SU-DHL-6 (cell line): ENCODE data around the gene PTPRK.

Source experiments
- H2AFZ ChIP-seq: fragments of 200-600 bp; sonication (generic); 2 replicates; pipeline ENCODE4 v1.6.1; 2014; ENCODE audit warnings: low read depth, mild to moderate bottlenecking, moderate library complexity, mixed read lengths, antibody characterized with exemption, low read length; ENCODE audit not compliant: severe bottlenecking
- H3F3A ChIP-seq: fragments of 200-600 bp; shearing (Covaris generic); 2 replicates; pipeline ENCODE4 v1.6.0; 2016; ENCODE audit warnings: antibody characterized with exemption, mild to moderate bottlenecking; ENCODE audit not compliant: insufficient read depth
- H3K27ac ChIP-seq: fragments of 200-600 bp; sonication (generic); 2 replicates; pipeline ENCODE4 v1.5.1; 2016; ENCODE audit warnings: low read depth, mild to moderate bottlenecking, low read length, moderate library complexity, mixed read lengths
- H3K27me3 ChIP-seq: fragments of 200-600 bp; sonication (generic), shearing (Covaris generic); 2 replicates; pipeline ENCODE4 v1.6.0; 2014; ENCODE audit warnings: mild to moderate bottlenecking, low read length
- H3K36me3 ChIP-seq: fragments of 200-600 bp; sonication (generic); 2 replicates; pipeline ENCODE4 v1.6.1; 2014; ENCODE audit warnings: mild to moderate bottlenecking, low read length, mixed read lengths
- H3K4me2 ChIP-seq: fragments of 300-600, 200-600 bp; shearing (Covaris generic), sonication (generic); 2 replicates; pipeline ENCODE4 v1.6.0; 2014; ENCODE audit warnings: low read length, low read depth, mild to moderate bottlenecking; ENCODE audit not compliant: poor library complexity, severe bottlenecking
- H3K4me3 ChIP-seq: fragments of 200-600 bp; sonication (generic); 2 replicates; pipeline ENCODE4 v1.5.1; 2014; ENCODE audit warnings: antibody characterized with exemption, low read length, mild to moderate bottlenecking, mixed read lengths; ENCODE audit not compliant: insufficient read depth, poor library complexity, severe bottlenecking
- H3K79me2 ChIP-seq: fragments of 200-600 bp; sonication (generic); 2 replicates; pipeline ENCODE4 v1.6.1; 2014; ENCODE audit warnings: mild to moderate bottlenecking, low read length, moderate library complexity; ENCODE audit not compliant: insufficient read depth
- H3K9ac ChIP-seq: fragments of 200-600 bp; sonication (generic); 2 replicates; pipeline ENCODE4 v1.7.0; 2014; ENCODE audit warnings: mild to moderate bottlenecking, low read length
- H3K9me2 ChIP-seq: fragments of 200-600 bp; sonication (generic); replicated peaks from 2 replicates; pipeline ENCODE4 v1.6.1; 2014; ENCODE audit warnings: low read length; ENCODE audit not compliant: insufficient read depth
- H3K9me3 ChIP-seq: fragments of 200-600 bp; sonication (generic); 2 replicates; pipeline ENCODE4 v1.6.1; 2014; ENCODE audit warnings: low read length, mixed read lengths; ENCODE audit not compliant: insufficient read depth
- H4K20me1 ChIP-seq: fragments of 200-600 bp; sonication (generic); 2 replicates; pipeline ENCODE4 v1.6.1; 2014; ENCODE audit warnings: low read depth, mild to moderate bottlenecking, antibody characterized with exemption, low read length, moderate library complexity, mixed read lengths
- CTCF ChIP-seq: fragments of 200-600 bp; sonication (generic); IDR thresholded peaks from one replicate; pipeline ENCODE4 v1.5.1; 2017; ENCODE audit warnings: antibody characterized with exemption, mild to moderate bottlenecking, low read length, moderate library complexity; ENCODE audit not compliant: insufficient read depth, poor library complexity, severe bottlenecking
- EZH2phosphoT487 ChIP-seq: fragments of 200-600 bp; sonication (generic), shearing (Covaris generic); conservative IDR thresholded peaks from 2 replicates; pipeline ENCODE4 v1.6.1; 2018; ENCODE audit warnings: mild to moderate bottlenecking, antibody characterized with exemption, low read length, moderate library complexity, mixed read lengths

The PTPRK gene

GRCh38 chr6:128259730-128260685, 260.4 kb downstream of the PTPRK start:
- Histone ChIP-seq H3K9me3 (no peaks in the 10 kb centered on the region), H3K4me3 (no peak overlapping the region), H3K27ac (no peak overlapping the region), H3K79me2 (no peaks in the 10 kb centered on the region), H4K20me1 (no peaks in the 10 kb centered on the region), H3K9me2 (no peaks in the 10 kb centered on the region), H3K36me3 (no peaks in the 10 kb centered on the region), H3K27me3 (no peaks in the 10 kb centered on the region), H3F3A (no peaks in the 10 kb centered on the region), H3K4me2 (no peak overlapping the region), H2AFZ (no peak overlapping the region), H3K9ac (no peak overlapping the region)
- TF ChIP-seq CTCF, result no peak
- no peak for TF ChIP-seq EZH2phosphoT487

- H3F3A ChIP-seq, result no peaks in the 10 kb centered on the region
- no peak overlapping the region for H3K27ac ChIP-seq
- TF ChIP-seq EZH2phosphoT487 (no peak), CTCF (no peak)
- no peak overlapping the region for H3K9ac ChIP-seq
- no peak overlapping the region for H2AFZ ChIP-seq
- H3K9me3 ChIP-seq, result no peaks in the 10 kb centered on the region
- H3K4me3 ChIP-seq, result no peak overlapping the region
- H3K27me3 ChIP-seq, result no peaks in the 10 kb centered on the region
- H3K36me3 ChIP-seq, result no peaks in the 10 kb centered on the region
- H3K79me2 ChIP-seq, result no peaks in the 10 kb centered on the region
- no peaks in the 10 kb centered on the region for H3K9me2 ChIP-seq
- H4K20me1 ChIP-seq, result no peaks in the 10 kb centered on the region
- no peak overlapping the region for H3K4me2 ChIP-seq
Measured at GRCh38 chr6:128259029-128259724, 261.2 kb downstream of the PTPRK start.

GRCh38 chr6:128256095-128256494, 264.3 kb downstream of the PTPRK start:
- H3K9me2 ChIP-seq, result no peaks in the 10 kb centered on the region
- H3K27me3 ChIP-seq, result no peaks in the 10 kb centered on the region
- H3K9ac ChIP-seq, result no peak overlapping the region
- no peaks in the 10 kb centered on the region for H3K79me2 ChIP-seq
- no peak overlapping the region for H2AFZ ChIP-seq
- TF ChIP-seq CTCF, result no peak
- TF ChIP-seq EZH2phosphoT487, result no peak
- no peaks in the 10 kb centered on the region for H4K20me1 ChIP-seq
- no peaks in the 10 kb centered on the region for H3K9me3 ChIP-seq
- no peaks in the 10 kb centered on the region for H3F3A ChIP-seq
- no peak overlapping the region for H3K27ac ChIP-seq
- H3K4me3 ChIP-seq, result no peak overlapping the region
- H3K4me2 ChIP-seq, result no peak overlapping the region
- no peaks in the 10 kb centered on the region for H3K36me3 ChIP-seq
